D721Med (cell line): Measurements from ENCODE around the gene BRD4.

Experiments
- DNase-seq: peaks from one replicate; pipeline ENCODE4 v3.0.0; 2011; ENCODE audit warnings: low spot score; ENCODE audit not compliant: insufficient read length
- FAIRE-seq: peaks from 2 replicates; lab custom pipeline; 2011; peaks lifted over from hg19 to GRCh38; lab: Jason Lieb, UNC
- CTCF ChIP-seq: IDR thresholded peaks from 2 replicates; pipeline ENCODE4 v1.5.1; 2012; ENCODE audit warnings: mild to moderate bottlenecking, control low read depth; ENCODE audit not compliant: insufficient read depth; ENCODE audit errors: missing control alignments

BRD4 gene

DNA sequence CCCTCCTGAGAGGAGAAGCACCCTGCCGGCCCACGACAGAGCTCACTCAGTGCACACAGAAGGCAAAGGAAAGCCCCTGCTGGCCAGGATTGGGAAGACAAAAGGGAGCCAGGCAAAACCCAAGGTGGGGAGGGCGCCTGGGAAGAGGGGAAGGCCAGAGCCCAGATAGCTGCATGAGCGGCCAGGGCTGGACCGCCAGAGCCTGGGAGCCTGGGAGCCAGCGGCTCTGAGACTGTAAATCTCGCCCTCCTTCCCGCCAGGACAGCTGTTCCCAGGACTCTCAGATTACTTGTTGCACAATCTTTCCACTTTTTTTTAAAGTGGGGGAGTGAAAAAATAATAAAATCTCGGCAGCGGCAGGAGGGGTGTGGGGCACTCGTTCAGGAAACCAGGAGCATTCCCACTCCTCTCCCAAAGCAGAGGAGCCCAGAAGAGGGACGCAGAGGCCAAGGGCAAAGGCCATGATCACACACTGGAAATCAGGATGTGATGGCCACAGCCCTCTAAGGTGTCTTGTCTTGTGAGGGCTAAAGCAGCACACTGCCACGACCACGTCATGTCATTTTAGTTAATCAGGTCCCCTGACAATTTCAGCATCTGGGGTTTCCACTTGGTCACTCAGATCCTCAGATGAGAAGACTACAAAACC lies 80.5 kb downstream of the BRD4 start:
- FAIRE-seq (no peak), DNase-seq (no peak)
- peak; percentile 9 for TF ChIP-seq CTCF

DNA sequence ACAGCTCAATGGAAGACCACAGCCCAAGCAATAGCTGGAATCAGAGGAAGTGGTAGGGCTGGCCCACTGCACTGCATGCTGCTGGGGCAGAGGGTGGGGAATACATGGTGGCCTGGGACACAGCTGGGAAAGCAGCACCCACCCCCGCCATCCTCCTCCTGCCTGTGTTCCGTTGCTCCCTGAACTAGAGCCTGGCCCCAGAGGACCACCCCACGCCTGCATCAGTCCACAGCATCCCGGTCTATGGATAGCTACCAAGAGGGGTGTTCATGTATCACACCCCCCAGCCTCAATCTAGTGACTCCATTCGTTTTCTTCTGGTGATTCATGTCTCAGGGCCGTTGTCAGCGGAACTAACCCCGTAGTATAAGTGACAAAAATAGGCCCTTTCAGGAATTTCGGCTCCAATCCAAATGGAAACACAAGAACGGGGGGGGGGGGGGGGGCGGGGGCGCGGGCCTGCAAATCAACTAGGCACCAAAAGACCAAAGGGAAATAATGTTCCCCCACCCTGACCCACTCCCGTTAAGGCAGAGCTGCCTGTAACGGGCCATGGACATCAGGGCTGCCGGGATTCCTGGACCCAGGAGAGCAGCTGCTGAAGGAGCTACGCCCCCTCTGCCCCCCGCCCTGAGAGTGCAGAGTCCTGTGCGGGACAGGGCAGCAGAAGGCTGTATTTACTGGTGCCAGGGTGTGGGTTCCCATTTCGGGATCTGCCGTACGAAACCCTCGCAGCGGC lies 81.2 kb downstream of the BRD4 start:
- DNase-seq (no peak), FAIRE-seq (no peak)
- TF ChIP-seq CTCF = no peak

DNA sequence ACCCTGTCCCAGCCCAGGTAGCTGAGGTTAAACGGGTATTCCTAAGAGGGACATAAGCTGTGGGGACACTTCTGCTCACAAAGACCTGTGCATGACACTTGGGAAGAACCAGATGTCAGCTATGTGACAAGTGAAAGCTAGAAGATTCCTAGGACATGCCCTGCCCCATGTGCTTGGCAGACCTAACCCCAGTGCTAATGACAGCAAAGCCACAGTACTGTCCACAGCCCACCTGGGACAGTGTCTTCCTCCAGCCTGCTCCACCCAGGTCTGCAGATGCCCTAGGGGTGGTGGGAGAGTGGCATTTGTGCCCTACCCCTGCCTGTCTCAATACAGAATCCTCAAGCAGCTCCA lies 81.7 kb downstream of the BRD4 start:
- no peak for DNase-seq
- no peak for TF ChIP-seq CTCF
- FAIRE-seq = no peak

DNA sequence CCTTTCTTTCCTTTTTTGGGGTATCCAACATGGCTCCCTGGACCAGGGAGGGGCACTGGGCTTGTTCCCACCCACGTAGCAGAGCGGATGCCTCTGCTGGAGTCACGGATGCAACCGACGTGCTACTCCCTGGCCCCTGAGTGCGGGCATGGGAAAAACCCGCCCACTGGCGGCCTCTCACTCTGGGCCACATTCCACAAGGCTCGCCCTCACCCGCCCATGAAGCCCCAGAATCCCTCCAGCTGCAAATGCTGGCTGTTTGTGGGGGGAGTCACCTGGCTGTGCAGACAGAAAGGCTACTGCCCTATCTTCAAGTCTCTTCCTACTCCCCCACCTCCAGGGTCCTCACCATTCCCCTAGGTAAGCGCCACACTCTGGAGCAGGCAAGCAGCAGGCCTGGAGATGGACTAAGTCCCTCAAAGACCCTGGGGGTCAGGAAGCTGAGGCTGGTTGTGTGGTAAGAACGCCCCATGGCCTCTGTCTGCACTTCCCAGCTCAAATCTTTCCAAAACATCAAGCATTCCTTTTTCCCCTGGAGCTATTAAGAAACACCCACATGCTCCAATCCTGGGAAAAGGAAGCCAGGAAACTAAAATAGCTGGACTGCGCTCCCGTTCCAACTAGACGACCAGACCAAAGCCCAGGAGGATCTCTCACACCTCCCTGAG lies 82.2 kb downstream of the BRD4 start:
- no peak for FAIRE-seq
- no peak for DNase-seq

GRCh38 chr19:15249528-15249874 lies 82.8 kb downstream of the BRD4 start:
- DNase-seq (no peak), FAIRE-seq (no peak)
- no peak for TF ChIP-seq CTCF

More for the DNA sequence above, 82.2 kb downstream of the BRD4 start:
- TF ChIP-seq CTCF = no peak

DNA sequence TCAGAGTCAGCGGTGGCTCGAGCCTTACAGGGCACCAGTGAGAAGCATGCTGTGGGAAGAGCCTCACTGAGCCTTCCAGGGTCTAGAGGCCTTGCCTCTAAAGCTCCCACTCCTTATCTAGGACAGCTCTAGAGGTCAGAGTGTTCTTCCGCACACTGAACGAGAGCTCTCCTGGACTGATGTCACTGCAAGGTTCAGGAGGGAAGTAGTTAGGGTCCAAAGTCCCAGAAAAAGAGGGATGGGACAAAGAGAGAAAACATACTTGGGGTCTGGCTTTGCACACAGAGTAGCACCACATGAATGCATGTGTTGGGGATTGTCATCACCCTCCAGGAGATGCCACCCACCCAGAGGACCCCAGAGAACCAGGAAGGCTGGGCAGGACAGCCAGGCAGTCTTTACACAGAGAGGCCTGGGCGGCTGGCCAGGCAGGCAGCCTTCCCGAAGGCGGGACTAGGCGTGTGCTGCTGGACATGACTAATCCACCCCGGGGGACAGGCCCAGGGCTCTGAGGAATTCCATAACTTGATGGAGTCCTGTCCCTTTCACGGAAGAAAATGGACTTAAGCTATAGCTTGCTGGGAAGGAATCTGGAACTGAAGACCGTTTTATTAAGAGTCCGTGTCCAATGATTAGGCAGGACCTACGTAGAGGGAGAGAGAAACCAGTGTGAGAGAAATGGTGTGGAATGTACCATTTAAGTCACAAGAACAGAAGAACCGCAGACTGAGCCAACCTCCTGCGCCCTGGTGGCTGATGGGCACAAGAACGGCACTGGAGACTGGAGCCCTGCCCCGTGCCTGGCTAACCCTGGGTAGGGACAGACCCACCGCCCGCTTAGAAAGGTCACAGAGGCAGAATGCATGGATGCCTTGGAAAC lies 83.5 kb downstream of the BRD4 start:
- TF ChIP-seq CTCF = no peak
- no peak for DNase-seq

More for the DNA sequence above, 83.5 kb downstream of the BRD4 start:
- FAIRE-seq = no peak
